Measurements from ENCODE around the gene ZC3HAV1.
"Not testable (repeated sequence)": the region's sequence is repeated elsewhere in the genome, so short reads cannot be mapped to it uniquely, and the experiment has no call there.

DNA sequence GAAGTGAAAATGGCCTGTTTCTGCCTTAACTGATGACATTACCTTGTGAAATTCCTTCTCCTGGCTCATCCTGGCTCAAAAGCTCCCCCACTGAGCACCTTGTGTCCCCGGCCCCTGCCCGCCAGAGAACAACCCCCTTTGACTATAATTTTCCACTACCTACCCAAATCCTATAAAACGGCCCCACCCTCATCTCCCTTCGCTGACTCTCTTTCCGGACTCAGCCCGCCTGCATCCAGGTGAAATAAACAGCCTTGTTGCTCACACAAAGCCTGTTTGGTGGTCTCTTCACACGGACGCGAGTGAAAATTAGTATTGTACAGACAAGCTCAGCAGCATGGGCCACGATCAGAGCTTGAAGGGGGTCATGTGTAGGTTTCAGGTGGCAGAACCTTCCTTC is 16.0 kb downstream of the ZC3HAV1 start:
- TF ChIP-seq ZFP3, RARB (CRISPR knock-in tag; IDR thresholded peaks at IDR 0.05): not testable (repeated sequence)

Measured in SK-N-SH treated with all-trans-retinoic acid at 6 μM for 48 hours (cell line).